ENCODE results near the gene NEK11. TPM values are rescaled to one million over a fixed set of nuclear protein-coding genes. Genes with fewer than 3 reads are reported as not detected.

Gene NEK11
- total RNA-seq, 1 experiment from 2014 or later = 6.3 TPM

GRCh38 chr3:131114256-131114655, 87.6 kb downstream of the NEK11 start:
- H3K4me1 ChIP-seq (replicated peaks) = peaks cover 21% of the 10 kb centered on the region
- H3K36me3 ChIP-seq = no peaks in the 10 kb centered on the region; the same call in 1 of the 2 replicates
- H3K4me3 ChIP-seq = no peak overlapping the region
- H3K27ac ChIP-seq = no peak overlapping the region
- no peak for DNase-seq (ENCODE audit: low read depth in 1 of 2, low spot score in 2 of 2)
- no peaks in the 10 kb centered on the region for H3K27me3 ChIP-seq (replicated peaks)
- H3K9me3 ChIP-seq (replicated peaks) = no peaks in the 10 kb centered on the region

GRCh38 chr3:131125684-131126083, 99.0 kb downstream of the NEK11 start:
- H3K9me3 ChIP-seq (replicated peaks) = no peaks in the 10 kb centered on the region
- H3K4me3 ChIP-seq = no peak overlapping the region
- H3K4me1 ChIP-seq (replicated peaks) = no peaks in the 10 kb centered on the region
- no peaks in the 10 kb centered on the region for H3K27me3 ChIP-seq (replicated peaks)
- no peak overlapping the region for H3K27ac ChIP-seq
- no peak for DNase-seq (ENCODE audit: low read depth in 1 of 2, low spot score in 2 of 2)
- no peaks in the 10 kb centered on the region for H3K36me3 ChIP-seq

- Histone ChIP-seq H3K9me3 (replicated peaks) (no peaks in the 10 kb centered on the region), H3K4me1 (replicated peaks) (no peaks in the 10 kb centered on the region), H3K4me3 (no peak overlapping the region), H3K27ac (no peak overlapping the region), H3K36me3 (no peaks in the 10 kb centered on the region), H3K27me3 (replicated peaks) (no peaks in the 10 kb centered on the region)
- no peak for DNase-seq (ENCODE audit: low read depth in 1 of 2, low spot score in 2 of 2)
These were observed 114.2 kb downstream of the NEK11 start for GRCh38 chr3:131140891-131141290.

- H3K4me1 ChIP-seq (replicated peaks) = no peaks in the 10 kb centered on the region
- no peaks in the 10 kb centered on the region for H3K9me3 ChIP-seq (replicated peaks)
- H3K27me3 ChIP-seq (replicated peaks) = no peaks in the 10 kb centered on the region
- H3K27ac ChIP-seq = no peak overlapping the region
- no peak for DNase-seq (ENCODE audit: low read depth in 1 of 2, low spot score in 2 of 2)
- H3K36me3 ChIP-seq = no peaks in the 10 kb centered on the region
- H3K4me3 ChIP-seq = no peak overlapping the region
These were observed 115.1 kb downstream of the NEK11 start for GRCh38 chr3:131141770-131142169.

GRCh38 chr3:131142580-131142979, 115.9 kb downstream of the NEK11 start:
- H3K4me1 ChIP-seq (replicated peaks) = no peaks in the 10 kb centered on the region
- H3K9me3 ChIP-seq (replicated peaks) = no peaks in the 10 kb centered on the region
- no peaks in the 10 kb centered on the region for H3K36me3 ChIP-seq
- no peak overlapping the region for H3K4me3 ChIP-seq
- no peaks in the 10 kb centered on the region for H3K27me3 ChIP-seq (replicated peaks)
- no peak for DNase-seq (ENCODE audit: low read depth in 1 of 2, low spot score in 2 of 2)
- no peak overlapping the region for H3K27ac ChIP-seq

- Histone ChIP-seq H3K27me3 (replicated peaks) (no peaks in the 10 kb centered on the region), H3K27ac (no peak overlapping the region), H3K36me3 (no peaks in the 10 kb centered on the region), H3K4me3 (no peak overlapping the region), H3K9me3 (replicated peaks) (no peaks in the 10 kb centered on the region), H3K4me1 (replicated peaks) (no peaks in the 10 kb centered on the region)
- DNase-seq (ENCODE audit: low read depth in 1 of 2, low spot score in 2 of 2) = no peak
These were observed 117.1 kb downstream of the NEK11 start for GRCh38 chr3:131143802-131144201.

GRCh38 chr3:131147534-131147933, 120.9 kb downstream of the NEK11 start:
- no peak for DNase-seq (ENCODE audit: low read depth in 1 of 2, low spot score in 2 of 2)
- Histone ChIP-seq H3K27me3 (replicated peaks) (no peaks in the 10 kb centered on the region), H3K27ac (no peak overlapping the region), H3K36me3 (no peaks in the 10 kb centered on the region), H3K4me1 (replicated peaks) (no peaks in the 10 kb centered on the region), H3K4me3 (no peak overlapping the region), H3K9me3 (replicated peaks) (0 out of 2 replicates have a peak, but pooled peaks cover 2% of the 10 kb centered on the region)

- no peaks in the 10 kb centered on the region for H3K9me3 ChIP-seq (replicated peaks)
- no peak overlapping the region for H3K27ac ChIP-seq
- no peaks in the 10 kb centered on the region for H3K27me3 ChIP-seq (replicated peaks)
- no peak for DNase-seq (ENCODE audit: low read depth in 1 of 2, low spot score in 2 of 2)
- H3K36me3 ChIP-seq = no peaks in the 10 kb centered on the region
- no peaks in the 10 kb centered on the region for H3K4me1 ChIP-seq (replicated peaks)
- H3K4me3 ChIP-seq = no peak overlapping the region
These were observed 131.8 kb downstream of the NEK11 start for GRCh38 chr3:131158434-131158833.

- H3K36me3 ChIP-seq = no peaks in the 10 kb centered on the region
- H3K9me3 ChIP-seq (replicated peaks) = no peaks in the 10 kb centered on the region
- no peaks in the 10 kb centered on the region for H3K4me1 ChIP-seq (replicated peaks)
- H3K27me3 ChIP-seq (replicated peaks) = no peaks in the 10 kb centered on the region
- no peak for DNase-seq (ENCODE audit: low read depth in 1 of 2, low spot score in 2 of 2)
- H3K27ac ChIP-seq = no peak overlapping the region
- H3K4me3 ChIP-seq = no peak overlapping the region
These were observed 135.8 kb downstream of the NEK11 start for GRCh38 chr3:131162516-131162915.

GRCh38 chr3:131167867-131168266, 141.2 kb downstream of the NEK11 start:
- Histone ChIP-seq H3K27me3 (replicated peaks) (no peaks in the 10 kb centered on the region), H3K27ac (no peak overlapping the region), H3K36me3 (no peaks in the 10 kb centered on the region), H3K4me3 (no peak overlapping the region), H3K4me1 (replicated peaks) (no peaks in the 10 kb centered on the region), H3K9me3 (replicated peaks) (no peaks in the 10 kb centered on the region)
- no peak for DNase-seq (ENCODE audit: low read depth in 1 of 2, low spot score in 2 of 2)

GRCh38 chr3:131169331-131169730, 142.7 kb downstream of the NEK11 start:
- Histone ChIP-seq H3K4me1 (replicated peaks) (no peaks in the 10 kb centered on the region), H3K27me3 (replicated peaks) (no peaks in the 10 kb centered on the region), H3K9me3 (replicated peaks) (no peaks in the 10 kb centered on the region), H3K36me3 (no peaks in the 10 kb centered on the region), H3K27ac (no peak overlapping the region), H3K4me3 (no peak overlapping the region)
- no peak for DNase-seq (ENCODE audit: low read depth in 1 of 2, low spot score in 2 of 2)

GRCh38 chr3:131172502-131173200, 146.0 kb downstream of the NEK11 start:
- no peak for DNase-seq (ENCODE audit: low read depth in 1 of 2, low spot score in 2 of 2)
- H3K36me3 ChIP-seq = no peaks in the 10 kb centered on the region
- no peak overlapping the region for H3K27ac ChIP-seq
- no peaks in the 10 kb centered on the region for H3K9me3 ChIP-seq (replicated peaks)
- no peak overlapping the region for H3K4me3 ChIP-seq
- no peaks in the 10 kb centered on the region for H3K27me3 ChIP-seq (replicated peaks)
- H3K4me1 ChIP-seq (replicated peaks) = no peaks in the 10 kb centered on the region

- no peak for DNase-seq (ENCODE audit: low read depth in 1 of 2, low spot score in 2 of 2)
- no peak overlapping the region for H3K27ac ChIP-seq
These were observed 148.1 kb downstream of the NEK11 start for GRCh38 chr3:131174752-131175151.

GRCh38 chr3:131178710-131179375, 152.2 kb downstream of the NEK11 start:
- no peak for DNase-seq (ENCODE audit: low read depth in 1 of 2, low spot score in 2 of 2)
- no peak overlapping the region for H3K4me3 ChIP-seq
- no peaks in the 10 kb centered on the region for H3K36me3 ChIP-seq
- H3K27me3 ChIP-seq (replicated peaks) = no peaks in the 10 kb centered on the region
- H3K27ac ChIP-seq = no peak overlapping the region
- no peaks in the 10 kb centered on the region for H3K4me1 ChIP-seq (replicated peaks)
- no peaks in the 10 kb centered on the region for H3K9me3 ChIP-seq (replicated peaks)

More at GRCh38 chr3:131174752-131175151, 148.1 kb downstream of the NEK11 start:
- Histone ChIP-seq H3K4me3 (no peak overlapping the region), H3K9me3 (replicated peaks) (no peaks in the 10 kb centered on the region), H3K27me3 (replicated peaks) (no peaks in the 10 kb centered on the region), H3K4me1 (replicated peaks) (no peaks in the 10 kb centered on the region), H3K36me3 (no peaks in the 10 kb centered on the region)
